Neutrophil (primary cell): ENCODE results near the gene PRDM5.

Experiments used
- H3K27ac ChIP-seq: fragments of 200-600 bp; sonication (generic); 2 replicates; pipeline ENCODE4 v1.5.1; 2016; ENCODE audit warnings: mild to moderate bottlenecking, moderate library complexity
- H3K27me3 ChIP-seq: fragments of 200-600 bp; sonication (generic); 2 replicates; pipeline ENCODE4 v1.6.0; 2016; ENCODE audit warnings: mild to moderate bottlenecking
- H3K36me3 ChIP-seq: fragments of 200-600 bp; sonication (generic); 2 replicates; pipeline ENCODE4 v1.5.1; 2017
- H3K4me1 ChIP-seq, 2 experiments: fragments of 200-600 bp in 1 of 2; sonication (generic) in 1 of 2; 1 replicate in 1 of 2; 2 replicates in 1 of 2; pipeline versions ENCODE4 v1.5.1 to v1.6.1; 2013 to 2016; ENCODE audit warnings: low read depth in 1 of 2, low read length in 1 of 2, mild to moderate bottlenecking in 1 of 2, moderate library complexity in 1 of 2; ENCODE audit not compliant: control insufficient read depth in 1 of 2, insufficient read depth in 1 of 2
- H3K4me3 ChIP-seq, 2 experiments: fragments of 200-600 bp in 1 of 2; sonication (generic) in 1 of 2; 1 replicate in 1 of 2; 2 replicates in 1 of 2; pipeline ENCODE4 v1.5.1; 2013 to 2016; ENCODE audit warnings: low read depth in 1 of 2, low read length in 1 of 2, mild to moderate bottlenecking in 1 of 2, moderate library complexity in 1 of 2
- H3K9me3 ChIP-seq: fragments of 200-600 bp; sonication (generic); 2 replicates; pipeline ENCODE4 v1.5.1; 2016
- TF ChIP-seq, protein P1 (sequence below): fragments of 200-600 bp; sonication (generic); IDR thresholded peaks from 2 replicates; pipeline ENCODE4 v1.5.1; 2016; ENCODE audit warnings: antibody characterized with exemption

The PRDM5 gene

DNA sequence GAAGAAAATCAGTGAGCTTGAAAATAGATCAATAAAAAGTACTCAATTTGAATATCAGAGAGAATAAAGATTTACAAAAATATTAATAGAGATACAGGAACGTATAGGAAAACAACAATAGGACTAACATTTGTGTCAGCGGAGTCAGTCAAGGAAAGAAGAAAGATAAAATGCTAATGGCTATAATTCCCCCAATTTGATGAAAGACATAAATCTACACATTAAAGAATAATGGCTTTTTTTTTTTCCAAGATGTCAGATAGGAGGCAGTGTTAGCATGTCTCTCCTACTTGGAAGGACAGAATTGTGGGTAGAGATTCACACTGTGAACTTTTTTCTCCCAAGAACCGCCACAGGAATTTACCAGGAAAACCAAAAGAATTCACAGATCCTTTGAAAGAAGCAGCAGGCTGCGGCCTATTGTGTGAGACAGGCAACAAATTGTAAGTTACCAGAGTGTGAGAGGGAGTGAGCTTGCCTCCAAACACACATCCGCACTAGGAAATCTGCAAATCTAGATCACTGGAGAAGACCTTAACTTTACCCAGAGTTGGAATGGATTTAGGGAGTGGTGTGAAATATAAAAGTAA is 249.9 kb downstream of the PRDM5 start:
- no peak overlapping the region for H3K4me3 ChIP-seq
- no peaks in the 10 kb centered on the region for H3K9me3 ChIP-seq
- H3K27me3 ChIP-seq = no peaks in the 10 kb centered on the region
- TF ChIP-seq, protein P1, sequence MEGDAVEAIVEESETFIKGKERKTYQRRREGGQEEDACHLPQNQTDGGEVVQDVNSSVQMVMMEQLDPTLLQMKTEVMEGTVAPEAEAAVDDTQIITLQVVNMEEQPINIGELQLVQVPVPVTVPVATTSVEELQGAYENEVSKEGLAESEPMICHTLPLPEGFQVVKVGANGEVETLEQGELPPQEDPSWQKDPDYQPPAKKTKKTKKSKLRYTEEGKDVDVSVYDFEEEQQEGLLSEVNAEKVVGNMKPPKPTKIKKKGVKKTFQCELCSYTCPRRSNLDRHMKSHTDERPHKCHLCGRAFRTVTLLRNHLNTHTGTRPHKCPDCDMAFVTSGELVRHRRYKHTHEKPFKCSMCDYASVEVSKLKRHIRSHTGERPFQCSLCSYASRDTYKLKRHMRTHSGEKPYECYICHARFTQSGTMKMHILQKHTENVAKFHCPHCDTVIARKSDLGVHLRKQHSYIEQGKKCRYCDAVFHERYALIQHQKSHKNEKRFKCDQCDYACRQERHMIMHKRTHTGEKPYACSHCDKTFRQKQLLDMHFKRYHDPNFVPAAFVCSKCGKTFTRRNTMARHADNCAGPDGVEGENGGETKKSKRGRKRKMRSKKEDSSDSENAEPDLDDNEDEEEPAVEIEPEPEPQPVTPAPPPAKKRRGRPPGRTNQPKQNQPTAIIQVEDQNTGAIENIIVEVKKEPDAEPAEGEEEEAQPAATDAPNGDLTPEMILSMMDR = no peak
- no peaks in the 10 kb centered on the region for H3K36me3 ChIP-seq
- H3K4me1 ChIP-seq = peaks cover 7 to 15% of the 10 kb centered on the region in 2 experiments
- no peak overlapping the region for H3K27ac ChIP-seq

DNA sequence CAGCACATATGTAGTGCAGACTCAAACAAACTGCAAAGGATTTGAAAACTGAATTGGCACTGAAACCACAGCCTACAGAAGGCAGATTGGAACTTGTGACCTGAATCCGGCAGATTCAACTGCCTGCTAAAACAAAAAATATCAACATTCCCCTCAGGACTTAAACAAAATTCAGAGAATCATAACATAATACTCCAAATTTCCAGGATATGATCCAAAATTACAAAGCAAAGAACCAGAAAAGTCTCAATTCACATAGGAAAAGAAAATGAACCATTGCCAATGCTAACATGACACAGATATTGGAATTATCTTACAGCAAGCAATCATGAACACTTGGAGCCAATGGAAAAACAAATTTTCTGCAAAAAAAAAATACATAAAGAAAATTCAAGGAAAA is 250.4 kb downstream of the PRDM5 start:
- TF ChIP-seq, protein P1 = no peak
- H3K4me3 ChIP-seq = no peak overlapping the region
- H3K9me3 ChIP-seq = no peaks in the 10 kb centered on the region
- no peak overlapping the region for H3K27ac ChIP-seq
- no peaks in the 10 kb centered on the region for H3K27me3 ChIP-seq
- no peaks in the 10 kb centered on the region for H3K36me3 ChIP-seq
- peaks cover 7 to 15% of the 10 kb centered on the region in 2 experiments for H3K4me1 ChIP-seq

DNA sequence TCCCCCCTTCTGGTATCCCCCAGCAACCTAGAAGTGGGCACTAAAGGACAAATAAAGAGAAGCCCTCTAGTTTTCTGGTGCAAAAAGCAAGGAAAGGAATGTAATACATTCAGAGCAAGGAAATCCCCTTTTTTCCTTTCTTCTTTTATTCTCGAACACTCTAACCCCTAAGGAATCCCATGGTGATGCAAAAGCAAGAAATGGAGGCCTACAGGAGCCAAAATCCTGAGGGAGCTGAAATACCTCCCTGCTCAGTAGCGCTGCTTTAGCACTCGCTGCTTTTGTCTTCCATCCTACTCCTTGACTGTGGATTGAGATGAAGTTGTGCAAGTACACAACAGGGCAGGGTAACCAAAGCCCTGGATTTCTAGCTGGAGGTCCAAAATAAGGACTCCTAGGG is 251.0 kb downstream of the PRDM5 start:
- H3K4me1 ChIP-seq = peaks cover 7 to 15% of the 10 kb centered on the region in 2 experiments
- no peak overlapping the region for H3K27ac ChIP-seq
- no peaks in the 10 kb centered on the region for H3K27me3 ChIP-seq
- no peaks in the 10 kb centered on the region for H3K36me3 ChIP-seq
- no peak overlapping the region for H3K4me3 ChIP-seq
- TF ChIP-seq, protein P1 = no peak
- H3K9me3 ChIP-seq = no peaks in the 10 kb centered on the region

DNA sequence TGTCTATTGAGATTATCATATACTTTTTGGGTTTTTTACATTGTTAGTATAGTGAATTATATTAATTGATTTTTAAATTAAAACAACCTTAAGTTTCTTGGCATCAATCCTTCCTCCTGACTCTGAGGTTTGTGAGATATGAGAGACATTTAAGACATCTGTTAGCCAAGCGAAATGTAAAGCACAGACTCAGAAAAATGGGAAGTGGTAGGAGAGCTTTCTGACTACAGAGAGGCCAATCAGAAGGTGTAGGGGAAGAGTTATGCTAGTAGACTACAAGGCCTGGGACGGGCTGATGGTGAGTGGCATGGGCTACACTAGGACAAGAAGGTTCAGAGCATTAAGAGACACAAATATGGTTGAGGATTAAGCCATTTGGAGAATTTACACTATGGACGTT is 255.4 kb downstream of the PRDM5 start:
- no peaks in the 10 kb centered on the region for H3K4me1 ChIP-seq
- H3K36me3 ChIP-seq = no peaks in the 10 kb centered on the region
- no peak overlapping the region for H3K4me3 ChIP-seq
- H3K27me3 ChIP-seq = no peaks in the 10 kb centered on the region
- TF ChIP-seq, protein P1 = no peak
- no peaks in the 10 kb centered on the region for H3K9me3 ChIP-seq
- H3K27ac ChIP-seq = no peak overlapping the region

DNA sequence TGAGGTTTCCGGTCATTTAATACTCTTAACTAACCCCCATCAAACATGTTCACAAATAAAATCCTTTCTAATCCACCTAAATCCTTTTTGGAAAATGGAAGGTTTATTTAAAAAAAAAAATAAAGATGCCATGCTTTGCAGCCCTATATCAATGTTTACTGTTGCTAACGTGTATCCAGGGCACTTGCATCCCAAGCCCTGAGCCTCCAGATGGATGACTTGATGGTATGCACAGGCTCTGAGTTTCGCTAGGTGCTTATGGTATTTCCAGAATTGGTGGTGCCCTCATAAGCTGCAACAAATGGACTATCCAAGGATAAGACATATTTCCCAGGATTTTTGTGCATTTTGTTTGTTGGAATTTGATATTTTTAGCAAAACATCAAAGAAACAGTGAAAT is 257.7 kb downstream of the PRDM5 start:
- no peaks in the 10 kb centered on the region for H3K9me3 ChIP-seq
- H3K27me3 ChIP-seq = no peaks in the 10 kb centered on the region
- no peaks in the 10 kb centered on the region for H3K4me1 ChIP-seq
- no peak overlapping the region for H3K4me3 ChIP-seq
- TF ChIP-seq, protein P1 = no peak
- no peaks in the 10 kb centered on the region for H3K36me3 ChIP-seq
- no peak overlapping the region for H3K27ac ChIP-seq
